IMR-90 (cell line): ENCODE results near the gene QDPR. TPM values are rescaled to one million over a fixed set of nuclear protein-coding genes. Genes with fewer than 3 reads are reported as not detected.

Source experiments
- ATAC-seq: fragments of 200-7000 bp; cut with Tn5 transposase; 2 replicates; pipeline ENCODE4 v1.9.1; 2020; ENCODE audit warnings: low read depth, mild to moderate bottlenecking, moderate library complexity
- BruUV-seq: library from RNA; stranded (reverse); fragments of 400-500 nt; replicated peaks from 2 replicates; lab custom pipeline; 2021; lab: Mats Ljungman, UMichigan
- CTCF ChIA-PET: fragments of 300-600 bp; formaldehyde crosslinking; extraction: SDS; loops from one replicate; lab custom pipeline; 2021; ENCODE audit warnings: antibody characterized with exemption; lab: Yijun Ruan, JAX
- POLR2A ChIA-PET: fragments of 300-600 bp; sonication (Branson Sonifier 250); formaldehyde crosslinking; loops from one replicate; lab custom pipeline; 2022; ENCODE audit warnings: antibody characterized with exemption; ENCODE audit not compliant: unreplicated experiment; lab: Charles Lee
- DNase-seq: peaks from one replicate; pipeline ENCODE4 v3.0.0; 2013
- H2AFZ ChIP-seq: replicated peaks from 2 replicates; pipeline ENCODE3; 2013; ENCODE audit warnings: low read length, mild to moderate bottlenecking; ENCODE audit not compliant: poor library complexity
- H2AK5ac ChIP-seq: 2 replicates; pipeline ENCODE4 v1.6.1; 2013; ENCODE audit warnings: low read depth, low read length, inconsistent platforms
- H2AK9ac ChIP-seq: replicated peaks from 2 replicates; pipeline ENCODE3; 2013; ENCODE audit warnings: mild to moderate bottlenecking, low read depth, low read length, moderate library complexity; ENCODE audit not compliant: poor library complexity
- H2BK120ac ChIP-seq: 2 replicates; pipeline ENCODE4 v1.6.1; 2013; ENCODE audit warnings: low read depth, low read length, inconsistent platforms
- H2BK15ac ChIP-seq: 3 replicates; pipeline ENCODE4 v1.6.1; 2013; ENCODE audit warnings: low read depth, low read length, inconsistent platforms
- H2BK20ac ChIP-seq: 2 replicates; pipeline ENCODE4 v1.6.1; 2013; ENCODE audit warnings: low read depth, mild to moderate bottlenecking, inconsistent platforms, low read length, moderate library complexity
- H2BK5ac ChIP-seq: 2 replicates; pipeline ENCODE4 v1.6.1; 2013; ENCODE audit warnings: mild to moderate bottlenecking, low read depth, low read length, inconsistent platforms; ENCODE audit not compliant: poor library complexity, severe bottlenecking
- H3K14ac ChIP-seq: replicated peaks from 2 replicates; pipeline ENCODE4 v1.6.1; 2013; ENCODE audit warnings: low read depth, low read length, inconsistent platforms
- H3K18ac ChIP-seq: 2 replicates; pipeline ENCODE4 v1.6.1; 2013; ENCODE audit warnings: low read depth, low read length, control low read depth
- H3K23ac ChIP-seq: 2 replicates; pipeline ENCODE4 v1.6.1; 2013; ENCODE audit warnings: low read depth, low read length, inconsistent platforms
- H3K27ac ChIP-seq: 2 replicates; pipeline ENCODE4 v1.5.1; 2013; ENCODE audit warnings: mild to moderate bottlenecking, control low read depth, low read length; ENCODE audit not compliant: insufficient read depth
- H3K27me3 ChIP-seq: 2 replicates; pipeline ENCODE4 v1.6.1; 2013; ENCODE audit warnings: low read length; ENCODE audit not compliant: control insufficient read depth, insufficient read depth
- H3K36me3 ChIP-seq: 2 replicates; pipeline ENCODE4 v1.6.1; 2013; ENCODE audit warnings: low read length, mixed read lengths; ENCODE audit not compliant: control insufficient read depth, insufficient read depth
- H3K4ac ChIP-seq: 2 replicates; pipeline ENCODE4 v1.6.1; 2013; ENCODE audit warnings: low read depth, low read length, inconsistent platforms
- H3K4me1 ChIP-seq: 2 replicates; pipeline ENCODE4 v1.6.1; 2013; ENCODE audit warnings: low read length, mixed read lengths; ENCODE audit not compliant: control insufficient read depth, insufficient read depth
- H3K4me2 ChIP-seq: 2 replicates; pipeline ENCODE4 v1.6.1; 2013; ENCODE audit warnings: low read depth, mild to moderate bottlenecking, control low read depth, low read length, moderate library complexity
- H3K4me3 ChIP-seq: 2 replicates; pipeline ENCODE4 v1.5.1; 2013; ENCODE audit warnings: low read depth, mild to moderate bottlenecking, control low read depth, low read length, moderate library complexity; ENCODE audit not compliant: insufficient read depth
- H3K56ac ChIP-seq: 2 replicates; pipeline ENCODE4 v1.6.1; 2013; ENCODE audit warnings: low read length, inconsistent platforms; ENCODE audit not compliant: insufficient read depth; ENCODE audit errors: extremely low read depth
- H3K79me1 ChIP-seq, 2 experiments: 2 replicates each; pipeline ENCODE4 v1.6.1; 2013; ENCODE audit warnings: low read length in 2 of 2, inconsistent platforms in 1 of 2, low read depth in 1 of 2
- H3K9ac ChIP-seq: 2 replicates; pipeline ENCODE4 v1.6.1; 2013; ENCODE audit warnings: low read depth, low read length, control low read depth
- H3K9me1 ChIP-seq: 2 replicates; pipeline ENCODE4 v1.6.1; 2013; ENCODE audit warnings: low read length, inconsistent platforms; ENCODE audit not compliant: insufficient read depth
- H3K9me3 ChIP-seq: 2 replicates; pipeline ENCODE4 v1.6.1; 2013; ENCODE audit warnings: low read length; ENCODE audit not compliant: control insufficient read depth, insufficient read depth
- H4K20me1 ChIP-seq: 2 replicates; pipeline ENCODE4 v1.6.1; 2013; ENCODE audit warnings: low read length, inconsistent platforms; ENCODE audit not compliant: insufficient read depth
- H4K5ac ChIP-seq: 2 replicates; pipeline ENCODE4 v1.6.1; 2013; ENCODE audit warnings: mild to moderate bottlenecking, low read depth, low read length, control low read depth
- H4K8ac ChIP-seq, 2 experiments: 2 replicates each; pipeline ENCODE4 v1.6.1; 2013; ENCODE audit warnings: low read depth in 2 of 2, low read length in 2 of 2, control low read depth in 1 of 2, inconsistent platforms in 1 of 2
- H4K91ac ChIP-seq: 2 replicates; pipeline ENCODE4 v1.6.1; 2013; ENCODE audit warnings: low read depth, low read length, inconsistent platforms; ENCODE audit not compliant: insufficient read depth
- CEBPB ChIP-seq: IDR thresholded peaks from 2 replicates; pipeline ENCODE4 v1.6.1; 2012; ENCODE audit warnings: low read depth, low read length, improper control_type of control experiment
- NFE2L2 ChIP-seq: fragments of 150-350 bp; IDR thresholded peaks from 2 replicates; pipeline ENCODE4 v1.6.1; 2016; ENCODE audit warnings: low read depth, mild to moderate bottlenecking, low read length
- WGBS, 2 experiments: methylation state at CpG; one replicate each; pipeline versions ENCODE4 v1.1.5 to v1.1.7; 2013; ENCODE audit warnings: missing lambda C conversion rate in 2 of 2; ENCODE audit not compliant: insufficient read length in 1 of 2; ENCODE audit errors: extremely low coverage in 2 of 2; 5-methylcytosine and 5-hydroxymethylcytosine counted together
- dilution Hi-C: fragments of 300-500 bp; cut with HindIII; formaldehyde crosslinking; loops from one replicate; pipeline ENCODE4 v1.14.3; 2018; ENCODE audit warnings: low sequenced_read_pairs; ENCODE audit not compliant: unreplicated experiment
- in situ Hi-C: fragments of 300-500 bp; cut with MboI; formaldehyde crosslinking; loops from 3 replicates; pipeline ENCODE4 v1.14.3; 2019; ENCODE audit warnings: low sequenced_read_pairs, inconsistent platforms, mixed read lengths
- intact Hi-C: fragments of 100-400 bp; cut with micrococcal nuclease; formaldehyde crosslinking; loops from 2 replicates; pipeline ENCODE4 v1.10.0; 2022
- polyA plus RNA-seq, 3 experiments: library from polyadenylated mRNA; depleted of rRNA; stranded (reverse); fragments of >200 nt; gene quantifications; 2 replicates each; pipeline ENCODE4 v1.2.3, GENCODE V29; 2012; ENCODE audit warnings: low replicate concordance in 1 of 3
- total RNA-seq: library from RNA; depleted of rRNA; stranded (reverse); fragments of >200 nt; gene quantifications from 2 replicates; pipeline ENCODE4 v1.2.3, GENCODE V29; 2012

Gene QDPR
- total and polyA plus RNA-seq, 2 of the 4 experiments (the other 2 are of a cell fraction), result 10.4 to 31.1 TPM

DNA sequence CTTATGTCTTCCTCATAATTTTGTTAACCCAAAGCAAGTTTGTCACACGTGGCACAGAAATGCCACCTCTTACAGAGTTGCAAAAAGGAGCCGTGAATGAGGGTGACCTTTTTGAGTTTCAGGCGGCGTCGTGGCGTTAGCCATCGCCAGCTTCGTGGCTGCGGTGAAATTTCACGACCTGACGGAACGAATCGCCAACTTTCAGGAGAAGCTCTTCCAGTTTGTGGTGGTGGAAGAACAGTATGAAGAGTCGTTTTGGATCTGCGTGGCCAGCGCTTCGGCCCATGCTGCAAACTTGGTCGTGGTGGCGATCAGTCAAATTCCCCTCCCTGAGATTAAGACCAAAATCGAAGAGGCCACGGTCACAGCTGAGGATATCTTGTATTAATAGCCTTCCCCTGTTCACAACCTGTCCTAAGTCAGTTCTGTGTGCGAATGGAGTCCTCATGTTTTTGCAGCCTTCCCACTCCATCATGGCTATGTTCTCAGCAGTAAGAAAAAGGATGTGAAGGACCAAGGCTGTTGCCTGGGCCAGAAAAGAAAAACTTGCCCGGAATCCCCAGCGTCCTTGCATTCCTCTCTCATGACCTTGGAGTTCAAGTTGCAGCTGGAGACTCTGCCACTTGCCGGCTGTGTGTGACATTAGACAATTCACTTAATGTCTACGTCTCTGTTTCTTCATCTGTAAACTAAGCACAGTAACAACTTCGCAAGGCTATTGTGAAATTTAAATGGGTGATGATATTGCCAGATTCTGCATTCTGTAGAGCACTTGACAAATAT, 15.0 kb upstream of the QDPR start:
- BruUV-seq, result no TSS peak
- in situ Hi-C loops, result no loop called here
- H2AFZ ChIP-seq, result peak overlapping the region; percentile 35

More for the DNA sequence above, 15.0 kb upstream of the QDPR start:
- Histone ChIP-seq H3K27me3 (peaks cover 4% of the 10 kb centered on the region), H2BK15ac (no peak overlapping the region), H3K14ac (no peak overlapping the region), H2AK9ac (no peak overlapping the region), H3K4ac (no peak overlapping the region), H4K91ac (no peak overlapping the region), H3K9me1 (no peaks in the 10 kb centered on the region), H2BK120ac (no peak overlapping the region), H3K4me3 (no peak overlapping the region), H3K27ac (no peak overlapping the region), H2AK5ac (no peak overlapping the region), H3K79me1 (no peaks in the 10 kb centered on the region), H3K9me3 (no peaks in the 10 kb centered on the region), H3K18ac (no peak overlapping the region), H3K4me1 (no peaks in the 10 kb centered on the region), H4K8ac (no peak overlapping the region), H3K36me3 (no peaks in the 10 kb centered on the region), H3K56ac (no peak overlapping the region), H3K23ac (no peak overlapping the region), H2BK20ac (no peak overlapping the region), H2BK5ac (no peak overlapping the region), H3K4me2 (no peak overlapping the region), H4K20me1 (no peaks in the 10 kb centered on the region), H3K9ac (no peak overlapping the region), H4K5ac (no peak overlapping the region)
- DNase-seq, result no peak
- WGBS, 2 experiments, result no CpG with 5 or more reads among the region's 27 CpGs
- intact Hi-C loops (no loop called here), dilution Hi-C loops (no loop called here)
- TF ChIP-seq CEBPB, result 0 out of 2 replicates have a peak, but pooled peaks have one; percentile 14
- TF ChIP-seq NFE2L2, result no peak
- ATAC-seq, result peak; percentile 21
- ChIA-PET POLR2A (no interaction called here), CTCF (no interaction called here)
